OCI-LY3 (cell line): ENCODE results near the gene C5orf47.

Experiments used
- H2AFZ ChIP-seq: fragments of 200-600, 300-600 bp; shearing (Covaris generic); 2 replicates; pipeline ENCODE4 v1.6.0; 2014; ENCODE audit warnings: antibody characterized with exemption, low read depth, low read length
- H3K27ac ChIP-seq: fragments of 200-600, 300-600 bp; sonication (generic); 2 replicates; pipeline ENCODE4 v1.5.1; 2014; ENCODE audit warnings: mild to moderate bottlenecking, low read length, moderate library complexity, mixed read lengths
- H3K27me3 ChIP-seq: fragments of 200-600, 300-600 bp; sonication (generic); 2 replicates; pipeline ENCODE4 v1.6.1; 2014; ENCODE audit warnings: low read depth, low read length, mixed read lengths
- H3K36me3 ChIP-seq: fragments of 200-600, 300-600 bp; sonication (generic); replicated peaks from 2 replicates; pipeline ENCODE3; 2014; ENCODE audit warnings: low read depth, low read length, mixed read lengths
- H3K4me1 ChIP-seq: fragments of 300-600, 200-600 bp; sonication (generic); 2 replicates; pipeline ENCODE4 v1.6.1; 2014; ENCODE audit warnings: low read length, mixed read lengths
- H3K4me2 ChIP-seq: fragments of 200-600, 300-600 bp; sonication (generic); 2 replicates; pipeline ENCODE4 v1.6.1; 2014; ENCODE audit warnings: low read length, mixed read lengths
- H3K4me3 ChIP-seq: fragments of 300-600, 200-600 bp; sonication (generic); 2 replicates; pipeline ENCODE4 v1.5.1; 2014; ENCODE audit warnings: antibody characterized with exemption, mild to moderate bottlenecking, low read length, moderate library complexity
- H3K79me2 ChIP-seq: fragments of 300-600, 200-600 bp; shearing (Covaris generic); 2 replicates; pipeline ENCODE4 v1.6.1; 2014; ENCODE audit warnings: mild to moderate bottlenecking, low read length, mixed read lengths
- H3K9ac ChIP-seq: fragments of 300-600, 200-600 bp; shearing (Covaris generic); 2 replicates; pipeline ENCODE4 v1.6.0; 2014; ENCODE audit warnings: mild to moderate bottlenecking, low read length, moderate library complexity
- H3K9me3 ChIP-seq: fragments of 200-600, 300-600 bp; shearing (Covaris generic); 2 replicates; pipeline ENCODE4 v1.6.1; 2014; ENCODE audit warnings: low read length, mixed read lengths; ENCODE audit not compliant: insufficient read depth
- H4K20me1 ChIP-seq: fragments of 200-600, 300-600 bp; sonication (generic); 2 replicates; pipeline ENCODE4 v1.6.1; 2016; ENCODE audit warnings: low read length, mixed read lengths; ENCODE audit not compliant: insufficient read depth
- EZH2phosphoT487 ChIP-seq: fragments of 200-600 bp; shearing (Covaris generic); IDR thresholded peaks from 2 replicates; pipeline ENCODE4 v1.6.1; 2018; ENCODE audit warnings: antibody characterized with exemption, mixed run types, low read depth
- TF ChIP-seq, protein P1 (sequence below): fragments of 200-600, 300-600 bp; sonication (generic); IDR thresholded peaks from 2 replicates; pipeline ENCODE4 v1.5.1; 2014; ENCODE audit warnings: antibody characterized with exemption, low read length, low read depth

Gene C5orf47

DNA sequence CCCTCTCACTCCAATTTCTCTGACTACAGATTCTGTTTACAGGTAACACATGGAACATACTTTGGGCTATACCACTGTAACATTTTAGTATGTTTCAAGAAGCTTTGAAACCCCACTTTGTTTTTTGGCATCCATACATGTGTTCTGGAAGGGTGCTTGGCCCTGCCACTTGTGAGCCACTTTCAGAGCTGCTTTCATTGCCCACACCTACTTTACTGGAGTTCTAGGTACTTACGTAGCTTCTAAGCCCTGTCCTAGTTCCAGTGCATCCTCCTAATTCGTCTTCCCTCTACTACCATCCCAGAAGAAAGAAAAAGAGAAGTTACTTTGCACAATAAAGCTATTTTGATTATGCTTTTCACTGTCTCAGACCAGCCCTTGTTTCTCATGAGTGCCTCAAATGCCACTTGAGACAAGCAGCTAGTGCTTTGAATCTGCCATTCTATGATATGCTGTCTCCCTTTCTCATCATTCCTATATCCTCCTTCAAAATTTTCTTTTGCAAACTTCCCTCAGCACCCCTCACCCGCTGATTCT lies 26.5 kb upstream of the C5orf47 start:
- H3K9ac ChIP-seq, result no peak overlapping the region
- H3K27me3 ChIP-seq, result no peaks in the 10 kb centered on the region
- H3K9me3 ChIP-seq, result no peaks in the 10 kb centered on the region
- H3K36me3 ChIP-seq, result no peaks in the 10 kb centered on the region
- TF ChIP-seq, protein P1, sequence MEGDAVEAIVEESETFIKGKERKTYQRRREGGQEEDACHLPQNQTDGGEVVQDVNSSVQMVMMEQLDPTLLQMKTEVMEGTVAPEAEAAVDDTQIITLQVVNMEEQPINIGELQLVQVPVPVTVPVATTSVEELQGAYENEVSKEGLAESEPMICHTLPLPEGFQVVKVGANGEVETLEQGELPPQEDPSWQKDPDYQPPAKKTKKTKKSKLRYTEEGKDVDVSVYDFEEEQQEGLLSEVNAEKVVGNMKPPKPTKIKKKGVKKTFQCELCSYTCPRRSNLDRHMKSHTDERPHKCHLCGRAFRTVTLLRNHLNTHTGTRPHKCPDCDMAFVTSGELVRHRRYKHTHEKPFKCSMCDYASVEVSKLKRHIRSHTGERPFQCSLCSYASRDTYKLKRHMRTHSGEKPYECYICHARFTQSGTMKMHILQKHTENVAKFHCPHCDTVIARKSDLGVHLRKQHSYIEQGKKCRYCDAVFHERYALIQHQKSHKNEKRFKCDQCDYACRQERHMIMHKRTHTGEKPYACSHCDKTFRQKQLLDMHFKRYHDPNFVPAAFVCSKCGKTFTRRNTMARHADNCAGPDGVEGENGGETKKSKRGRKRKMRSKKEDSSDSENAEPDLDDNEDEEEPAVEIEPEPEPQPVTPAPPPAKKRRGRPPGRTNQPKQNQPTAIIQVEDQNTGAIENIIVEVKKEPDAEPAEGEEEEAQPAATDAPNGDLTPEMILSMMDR, result no peak
- no peak for TF ChIP-seq EZH2phosphoT487
- no peak overlapping the region for H3K4me3 ChIP-seq
- no peak overlapping the region for H3K4me2 ChIP-seq
- H3K79me2 ChIP-seq, result no peaks in the 10 kb centered on the region
- no peaks in the 10 kb centered on the region for H4K20me1 ChIP-seq
- no peak overlapping the region for H2AFZ ChIP-seq
- no peak overlapping the region for H3K27ac ChIP-seq
- peaks cover 8% of the 10 kb centered on the region; the same call in 1 of the 2 replicates for H3K4me1 ChIP-seq

DNA sequence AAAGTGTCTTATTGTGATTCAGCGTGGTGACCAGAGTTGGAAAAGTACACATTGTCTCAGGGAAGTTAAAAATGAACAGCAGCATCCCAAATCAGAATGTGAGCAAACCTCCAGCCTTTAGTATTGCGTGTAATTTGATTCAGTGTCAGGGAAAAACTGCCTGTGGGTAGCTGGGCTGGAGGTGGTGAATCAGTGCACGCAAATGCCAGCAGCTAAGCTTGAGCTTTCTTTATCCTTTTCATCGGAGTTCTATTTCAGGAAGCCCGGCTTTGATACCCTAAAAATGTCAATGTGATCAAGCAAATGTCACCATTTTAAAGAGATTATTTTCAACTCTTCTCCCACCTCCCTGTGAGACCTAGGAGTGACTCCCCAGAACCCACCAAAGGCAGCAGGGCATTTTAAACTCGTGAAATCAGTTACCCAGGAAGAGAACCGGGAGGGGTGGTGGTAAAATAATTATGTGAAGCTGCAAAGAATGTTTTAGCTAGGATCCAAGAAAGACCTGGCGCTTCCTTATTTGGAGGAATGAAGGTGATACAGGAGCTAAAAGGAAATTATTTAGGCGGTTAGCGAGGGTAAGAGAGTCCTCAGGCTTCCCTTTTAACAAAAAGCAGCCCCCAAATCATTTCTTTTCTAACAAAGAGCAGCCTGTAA lies 25.7 kb upstream of the C5orf47 start:
- Histone ChIP-seq H3K27me3 (no peaks in the 10 kb centered on the region), H3K27ac (no peak overlapping the region), H3K4me3 (no peak overlapping the region), H4K20me1 (no peaks in the 10 kb centered on the region), H3K36me3 (no peaks in the 10 kb centered on the region), H3K4me1 (peaks cover 8% of the 10 kb centered on the region; the same call in 1 of the 2 replicates), H3K9ac (no peak overlapping the region), H3K79me2 (no peaks in the 10 kb centered on the region), H3K9me3 (no peaks in the 10 kb centered on the region), H3K4me2 (no peak overlapping the region), H2AFZ (no peak overlapping the region)
- no peak for TF ChIP-seq EZH2phosphoT487
- TF ChIP-seq, protein P1, result no peak

DNA sequence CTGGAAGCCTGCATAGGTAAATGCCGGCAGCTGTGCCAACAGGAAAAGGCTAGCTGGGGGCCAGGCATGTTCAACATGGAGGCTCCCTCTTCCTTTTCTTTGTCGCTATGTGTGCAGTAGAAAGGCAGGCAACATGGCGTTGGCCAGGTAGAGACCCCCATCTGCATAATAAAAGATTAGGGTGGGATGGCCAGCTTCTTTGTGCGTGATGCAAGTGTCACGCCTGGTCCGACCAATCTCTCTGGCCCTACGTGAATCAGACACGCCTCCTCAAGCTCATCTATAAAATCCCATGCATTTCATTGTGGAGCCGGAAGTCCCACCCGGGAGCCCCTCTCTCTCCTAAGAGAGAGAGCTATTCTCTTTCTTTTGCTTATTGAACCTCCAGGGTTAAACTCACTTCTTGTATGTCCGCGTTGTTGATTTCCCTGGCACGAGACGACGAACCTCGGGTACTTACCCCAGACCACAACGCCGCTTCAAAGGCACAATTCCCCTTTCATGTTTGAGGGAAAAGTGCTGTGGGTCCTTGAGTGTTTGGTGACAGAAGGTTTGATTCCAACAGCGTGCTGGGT lies 25.0 kb upstream of the C5orf47 start:
- no peak overlapping the region for H2AFZ ChIP-seq
- no peak overlapping the region for H3K9ac ChIP-seq
- H4K20me1 ChIP-seq, result no peaks in the 10 kb centered on the region
- no peak overlapping the region for H3K4me2 ChIP-seq
- no peak for TF ChIP-seq EZH2phosphoT487
- TF ChIP-seq, protein P1, result no peak
- H3K79me2 ChIP-seq, result no peaks in the 10 kb centered on the region
- no peak overlapping the region for H3K4me3 ChIP-seq
- no peaks in the 10 kb centered on the region for H3K27me3 ChIP-seq
- H3K27ac ChIP-seq, result no peak overlapping the region
- peaks cover 8% of the 10 kb centered on the region; the same call in 1 of the 2 replicates for H3K4me1 ChIP-seq
- no peaks in the 10 kb centered on the region for H3K9me3 ChIP-seq
- H3K36me3 ChIP-seq, result no peaks in the 10 kb centered on the region

DNA sequence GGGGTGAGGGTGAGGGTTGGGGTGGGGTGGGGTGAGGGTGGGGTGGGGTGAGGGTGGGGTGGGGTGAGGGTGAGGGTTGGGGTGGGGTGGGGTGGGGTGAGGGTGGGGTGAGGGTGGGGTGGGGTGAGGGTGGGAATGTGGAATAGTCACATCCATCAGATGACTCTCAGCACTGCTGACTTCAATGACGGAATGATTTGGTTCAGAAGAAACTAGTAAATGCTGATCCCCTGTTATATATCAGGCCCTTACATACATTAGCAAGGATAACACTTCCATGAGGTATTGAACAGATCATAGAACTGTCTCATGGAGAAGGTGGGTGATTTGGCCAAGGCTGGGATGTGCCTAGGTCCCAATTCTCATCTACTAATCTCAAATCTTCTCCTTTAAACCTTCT lies 24.5 kb upstream of the C5orf47 start:
- no peak overlapping the region for H3K4me3 ChIP-seq
- H3K9me3 ChIP-seq, result no peaks in the 10 kb centered on the region
- H3K27ac ChIP-seq, result no peak overlapping the region
- H2AFZ ChIP-seq, result no peak overlapping the region
- no peaks in the 10 kb centered on the region for H4K20me1 ChIP-seq
- TF ChIP-seq, protein P1, result no peak
- TF ChIP-seq EZH2phosphoT487, result no peak
- H3K27me3 ChIP-seq, result no peaks in the 10 kb centered on the region
- H3K79me2 ChIP-seq, result no peaks in the 10 kb centered on the region
- no peaks in the 10 kb centered on the region for H3K36me3 ChIP-seq
- no peak overlapping the region for H3K4me2 ChIP-seq
- H3K4me1 ChIP-seq, result peaks cover 8% of the 10 kb centered on the region; the same call in 1 of the 2 replicates
- no peak overlapping the region for H3K9ac ChIP-seq
